PC-9 (cell line): ENCODE measurements around the gene ZNF197.

Experiments used
- EZH2 ChIP-seq: fragments of 200-600 bp; sonication (generic); IDR thresholded peaks from 2 replicates; pipeline ENCODE4 v1.8.0; 2017; ENCODE audit warnings: antibody characterized with exemption, low read depth
- TF ChIP-seq, protein P1 (sequence below): fragments of 200-600 bp; sonication (generic); conservative IDR thresholded peaks from 2 replicates; pipeline ENCODE4 v1.6.1; 2017; ENCODE audit warnings: mixed run types, antibody characterized with exemption, mild to moderate bottlenecking, moderate library complexity

DNA sequence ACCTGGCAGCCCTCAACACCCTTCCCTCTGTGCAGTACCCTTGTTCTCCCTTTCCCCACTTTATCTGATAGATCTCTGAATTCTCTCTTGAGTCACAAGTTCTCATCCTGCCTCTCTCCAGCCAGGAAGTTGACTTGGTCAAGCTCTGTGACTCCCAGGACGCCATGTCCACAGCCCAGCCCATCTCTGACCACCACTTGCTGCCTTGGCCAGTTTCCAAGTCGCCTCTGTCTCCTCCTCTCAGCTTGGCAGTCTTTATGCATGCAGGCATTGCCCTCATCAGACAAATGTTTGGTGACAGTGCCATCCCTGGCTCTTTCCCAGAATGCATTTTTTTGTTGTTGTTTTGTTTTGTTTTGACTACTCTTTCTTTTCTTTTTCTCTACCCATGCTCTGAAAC, 49.4 kb downstream of the ZNF197 start:
- TF ChIP-seq, protein P1, sequence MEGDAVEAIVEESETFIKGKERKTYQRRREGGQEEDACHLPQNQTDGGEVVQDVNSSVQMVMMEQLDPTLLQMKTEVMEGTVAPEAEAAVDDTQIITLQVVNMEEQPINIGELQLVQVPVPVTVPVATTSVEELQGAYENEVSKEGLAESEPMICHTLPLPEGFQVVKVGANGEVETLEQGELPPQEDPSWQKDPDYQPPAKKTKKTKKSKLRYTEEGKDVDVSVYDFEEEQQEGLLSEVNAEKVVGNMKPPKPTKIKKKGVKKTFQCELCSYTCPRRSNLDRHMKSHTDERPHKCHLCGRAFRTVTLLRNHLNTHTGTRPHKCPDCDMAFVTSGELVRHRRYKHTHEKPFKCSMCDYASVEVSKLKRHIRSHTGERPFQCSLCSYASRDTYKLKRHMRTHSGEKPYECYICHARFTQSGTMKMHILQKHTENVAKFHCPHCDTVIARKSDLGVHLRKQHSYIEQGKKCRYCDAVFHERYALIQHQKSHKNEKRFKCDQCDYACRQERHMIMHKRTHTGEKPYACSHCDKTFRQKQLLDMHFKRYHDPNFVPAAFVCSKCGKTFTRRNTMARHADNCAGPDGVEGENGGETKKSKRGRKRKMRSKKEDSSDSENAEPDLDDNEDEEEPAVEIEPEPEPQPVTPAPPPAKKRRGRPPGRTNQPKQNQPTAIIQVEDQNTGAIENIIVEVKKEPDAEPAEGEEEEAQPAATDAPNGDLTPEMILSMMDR, result no peak
- no peak for TF ChIP-seq EZH2
